Dermis microvascular lymphatic vessel endothelial cell (primary cell): ENCODE results near the gene SMIM32. TPM values are rescaled to one million over a fixed set of nuclear protein-coding genes. Genes with fewer than 3 reads are reported as not detected.
A peak's percentile ranks its signal among the peaks of the same experiment; 100 is the strongest.

Experiments
- DNase-seq, 2 donors: peaks; one replicate each; pipeline versions ENCODE4 v3.0.0 to v3.0.0-alpha.2; 2010; ENCODE audit warnings: low read depth in 2 of 2
- total RNA-seq: library from RNA; depleted of rRNA; stranded (reverse); fragments of >200 nt; gene quantifications from 2 replicates; pipeline ENCODE4 v1.2.1, GENCODE V29; 2014

SMIM32 gene
- total RNA-seq, 1 donor from 2014 or later, result not detected

DNA sequence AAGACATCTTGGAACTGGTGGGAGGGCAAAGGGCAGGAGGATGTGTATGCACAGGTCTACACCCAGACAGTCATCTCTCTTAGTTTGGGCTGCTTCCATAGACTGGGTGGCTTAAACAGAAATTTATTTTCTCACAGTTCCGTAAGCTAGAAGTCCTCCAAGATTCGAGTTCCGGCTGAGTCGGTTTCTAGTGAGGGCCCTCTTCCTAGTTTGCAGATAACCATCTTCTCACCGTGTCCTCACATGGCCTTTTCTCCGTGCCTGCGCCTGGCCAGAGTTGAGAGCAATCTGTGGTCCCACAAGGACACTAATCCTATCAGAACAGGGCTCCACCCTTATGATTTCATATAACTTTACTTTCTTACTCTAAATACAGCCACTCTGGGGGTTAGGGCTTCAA lies 4.1 kb downstream of the SMIM32 start:
- no peak for DNase-seq

DNA sequence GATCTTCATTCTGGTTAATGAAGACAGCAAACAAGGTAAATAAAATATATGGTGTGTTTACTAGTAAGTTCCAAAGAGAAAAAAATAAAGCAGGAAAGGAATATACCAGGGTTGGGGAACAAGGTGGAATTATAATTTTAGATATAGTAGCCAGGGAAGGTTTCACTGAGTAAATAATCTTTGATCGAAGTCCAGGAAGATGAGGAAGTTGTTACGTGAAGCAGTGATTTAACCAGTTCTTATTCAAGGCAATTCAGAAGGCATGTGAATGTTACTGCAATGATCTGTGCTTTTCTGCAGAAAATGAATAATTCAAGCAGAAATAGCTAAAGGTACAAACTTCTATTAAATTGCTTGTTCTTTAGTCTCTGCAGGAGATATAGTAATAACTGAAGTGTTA lies 6.2 kb downstream of the SMIM32 start:
- DNase-seq, result no peak

- DNase-seq, result no peak
These were observed 6.8 kb downstream of the SMIM32 start for GRCh38 chr5:136185974-136186665.

GRCh38 chr5:136182618-136183017 lies 10.3 kb downstream of the SMIM32 start:
- DNase-seq, result no peak

DNA sequence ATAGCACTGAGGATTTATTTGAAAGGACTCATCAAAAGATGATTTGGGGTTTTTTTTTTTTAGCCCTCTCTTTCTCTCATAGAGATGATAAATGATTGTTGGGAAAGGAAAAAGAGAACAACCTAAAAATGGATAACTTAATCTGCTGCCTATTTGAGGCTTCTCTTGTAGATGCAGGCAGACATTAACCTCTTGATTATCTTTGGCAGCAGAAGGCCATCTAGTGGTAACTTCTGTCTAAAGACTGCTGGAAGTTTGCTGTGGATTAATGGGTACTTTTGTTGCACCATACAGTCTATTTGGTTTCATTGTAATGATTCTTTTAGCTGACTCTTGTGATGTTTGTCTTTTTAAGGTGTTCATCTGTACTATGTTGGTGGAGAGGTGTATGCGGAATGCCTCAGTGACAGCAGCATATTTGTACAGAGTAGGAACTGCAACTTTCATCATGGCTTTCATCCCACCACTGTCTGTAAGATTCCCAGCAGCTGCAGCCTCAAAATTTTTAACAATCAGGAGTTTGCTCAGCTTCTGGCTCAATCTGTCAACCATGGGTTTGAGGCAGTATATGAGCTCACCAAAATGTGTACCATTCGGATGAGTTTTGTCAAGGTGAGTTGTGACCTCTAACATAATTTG lies 18.8 kb downstream of the SMIM32 start:
- peak; percentile 51 to 67 for DNase-seq

DNA sequence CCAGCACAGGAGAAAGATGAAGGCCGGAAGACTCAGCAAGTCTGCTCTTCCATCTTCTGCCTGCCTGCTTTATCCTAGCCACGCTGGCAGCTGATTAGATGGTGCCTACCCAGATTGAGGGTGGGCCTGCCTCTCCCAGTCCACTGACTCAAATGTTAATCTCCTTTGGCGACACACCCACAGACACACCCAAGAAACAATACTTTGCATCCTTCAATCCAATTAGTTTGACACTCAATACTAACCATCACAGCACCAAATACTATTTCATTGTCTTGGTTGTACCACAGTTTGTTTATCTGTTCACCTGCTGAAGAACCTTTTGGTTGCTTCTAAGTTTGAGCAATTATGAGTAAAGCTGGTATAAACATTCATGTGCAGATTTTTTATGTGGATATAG lies 23.7 kb downstream of the SMIM32 start:
- no peak for DNase-seq

DNA sequence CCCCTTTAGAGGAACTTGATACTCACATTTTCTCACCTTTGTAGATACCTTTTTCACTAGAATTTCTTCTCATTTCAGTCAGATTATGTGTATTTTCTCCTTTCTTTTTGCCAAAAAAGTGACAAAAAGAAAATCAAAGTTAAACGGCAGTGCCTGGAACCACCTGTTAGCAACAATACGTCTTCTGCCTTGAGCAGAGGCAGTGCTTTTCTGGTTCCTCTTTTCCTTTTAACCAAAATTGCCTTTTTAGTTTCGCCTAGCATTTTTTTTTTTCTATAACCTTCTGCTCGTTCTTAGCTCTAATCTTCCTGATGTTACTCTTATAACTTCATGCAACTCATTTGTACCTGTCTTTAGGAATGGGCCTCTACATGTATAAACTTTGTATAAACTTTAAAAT lies 26.1 kb downstream of the SMIM32 start:
- no peak for DNase-seq

DNA sequence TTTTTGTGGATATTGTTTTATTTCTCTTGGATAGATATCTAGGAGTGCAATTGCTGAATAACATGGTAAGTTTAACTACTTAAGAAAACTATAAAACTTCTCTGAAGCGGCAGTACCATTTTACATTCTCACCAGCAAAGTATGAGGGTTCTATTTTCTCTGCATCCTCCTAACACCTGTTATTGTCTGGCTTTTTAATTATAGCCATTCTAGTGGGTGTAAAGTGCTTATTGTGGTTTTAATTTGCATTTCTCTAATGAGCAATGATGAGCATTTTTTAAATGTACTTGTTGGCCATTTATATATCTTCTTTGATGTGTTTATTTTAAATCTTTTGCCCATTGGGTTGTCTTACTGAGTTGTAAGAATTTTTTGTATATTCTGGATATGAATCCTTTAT lies 28.7 kb downstream of the SMIM32 start:
- no peak for DNase-seq

GRCh38 chr5:136162008-136162407 lies 31.0 kb downstream of the SMIM32 start:
- no peak for DNase-seq

DNA sequence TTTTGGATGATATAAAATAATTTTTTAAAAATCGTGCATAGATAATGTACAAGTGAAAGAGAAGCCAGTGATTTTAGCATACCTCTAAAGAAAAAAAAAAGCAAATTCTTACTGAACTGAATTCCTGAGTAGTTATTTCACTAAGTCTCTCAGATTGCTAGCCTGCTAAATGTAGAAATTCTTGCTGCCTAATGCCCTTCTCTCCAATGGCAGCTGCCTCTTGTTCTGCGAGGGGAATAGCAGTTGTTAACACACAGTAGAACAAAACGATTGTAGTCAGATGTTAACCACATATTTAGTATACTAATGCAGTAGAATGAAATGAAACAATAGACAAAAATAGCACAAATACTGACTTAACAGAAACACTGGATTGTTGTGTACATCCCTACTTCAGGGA lies 33.5 kb downstream of the SMIM32 start:
- no peak for DNase-seq

- no peak for DNase-seq
These were observed 35.4 kb downstream of the SMIM32 start for GRCh38 chr5:136157514-136157913.

- DNase-seq, result no peak
These were observed 37.2 kb downstream of the SMIM32 start for GRCh38 chr5:136155761-136156160.

- DNase-seq, result no peak
These were observed 37.9 kb downstream of the SMIM32 start for GRCh38 chr5:136155078-136155477.

DNA sequence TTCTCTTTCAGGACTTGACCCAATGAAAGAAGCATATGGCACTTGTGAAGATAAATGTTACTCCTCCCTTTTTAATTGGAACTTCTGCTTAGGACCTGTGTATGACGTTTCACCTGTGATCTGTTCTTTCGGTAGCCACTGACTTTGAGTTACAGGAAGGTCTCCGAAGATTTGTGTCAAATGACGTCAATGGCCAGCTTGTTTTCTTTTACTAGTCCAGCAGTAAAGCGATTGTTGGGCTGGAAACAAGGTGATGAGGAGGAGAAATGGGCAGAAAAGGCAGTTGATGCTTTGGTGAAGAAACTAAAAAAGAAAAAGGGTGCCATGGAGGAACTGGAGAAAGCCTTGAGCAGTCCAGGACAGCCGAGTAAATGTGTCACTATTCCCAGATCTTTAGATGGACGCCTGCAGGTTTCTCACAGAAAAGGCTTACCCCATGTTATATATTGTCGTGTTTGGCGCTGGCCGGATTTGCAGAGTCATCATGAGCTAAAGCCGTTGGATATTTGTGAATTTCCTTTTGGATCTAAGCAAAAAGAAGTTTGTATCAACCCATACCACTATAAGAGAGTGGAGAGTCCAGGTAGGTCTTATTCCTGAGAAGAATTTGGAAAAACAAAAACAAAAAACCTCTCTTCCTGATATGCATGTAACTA lies 39.3 kb downstream of the SMIM32 start:
- DNase-seq, result no peak

GRCh38 chr5:136149891-136150290 lies 43.1 kb downstream of the SMIM32 start:
- DNase-seq, result no peak

DNA sequence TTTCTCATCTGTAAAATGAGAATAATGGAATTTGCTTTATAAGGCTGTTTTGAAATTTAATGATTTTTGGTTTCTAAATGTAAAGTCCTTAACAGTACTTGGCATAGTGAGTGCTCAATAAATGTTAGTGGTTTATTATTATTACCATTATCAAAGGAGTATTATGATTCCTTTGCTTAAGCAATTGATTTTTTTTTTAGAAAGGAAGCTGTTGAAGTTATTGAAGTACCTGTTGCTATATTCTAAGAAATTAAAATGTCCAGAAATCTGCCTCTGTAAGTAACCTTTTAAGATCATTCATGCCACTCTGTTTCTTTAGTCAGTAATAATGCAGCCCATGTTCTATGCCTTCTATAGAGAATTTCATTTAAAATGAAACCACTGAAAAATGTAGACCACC lies 45.3 kb downstream of the SMIM32 start:
- no peak for DNase-seq

GRCh38 chr5:136146201-136146600 lies 46.8 kb downstream of the SMIM32 start:
- DNase-seq, result no peak

DNA sequence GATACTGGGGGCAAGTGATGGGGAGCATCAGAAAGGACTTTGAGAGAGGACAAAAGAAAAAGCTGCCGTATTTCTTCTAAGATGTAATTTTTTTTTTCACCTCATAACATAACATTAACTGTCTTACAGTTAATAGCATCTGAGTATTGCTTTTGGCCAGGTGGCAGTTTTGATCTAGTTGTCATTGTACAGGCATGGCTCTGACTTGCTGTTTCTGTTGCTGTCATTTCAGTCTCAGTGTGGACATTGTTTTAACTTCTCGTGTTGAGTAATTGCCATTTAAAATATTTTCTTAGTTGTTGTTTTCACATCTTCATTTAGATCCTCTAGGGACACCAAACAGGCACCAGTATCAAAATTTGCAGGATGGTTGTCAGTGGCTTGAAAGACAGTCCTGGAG lies 47.9 kb downstream of the SMIM32 start:
- no peak for DNase-seq

DNA sequence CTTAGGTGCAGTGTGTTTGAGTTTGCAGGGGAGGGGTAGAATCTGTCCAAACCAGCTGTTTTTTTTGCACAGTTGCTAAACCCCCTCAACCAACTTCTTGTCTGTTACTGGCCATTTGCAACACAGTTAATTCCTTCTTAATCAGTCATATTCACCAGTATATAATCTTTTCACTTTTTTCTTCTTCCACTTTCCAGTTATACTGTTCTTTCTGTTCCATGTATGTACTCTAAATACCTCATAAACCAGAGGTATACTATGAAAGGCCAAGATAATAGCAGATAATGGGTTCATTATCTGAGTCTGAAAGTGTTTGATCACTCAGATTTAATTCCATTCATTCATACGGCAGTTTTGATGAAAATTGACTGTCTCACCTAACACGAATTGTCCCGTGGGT lies 49.2 kb downstream of the SMIM32 start:
- no peak for DNase-seq

- DNase-seq, result no peak
These were observed 49.6 kb downstream of the SMIM32 start for GRCh38 chr5:136143312-136143711.

GRCh38 chr5:136141561-136141960 lies 51.4 kb downstream of the SMIM32 start:
- no peak for DNase-seq
